ENCODE measurements around the gene PIKFYVE.
"Not testable (repeated sequence)": the region's sequence is repeated elsewhere in the genome, so short reads cannot be mapped to it uniquely, and the experiment has no call there.

Gene PIKFYVE

DNA sequence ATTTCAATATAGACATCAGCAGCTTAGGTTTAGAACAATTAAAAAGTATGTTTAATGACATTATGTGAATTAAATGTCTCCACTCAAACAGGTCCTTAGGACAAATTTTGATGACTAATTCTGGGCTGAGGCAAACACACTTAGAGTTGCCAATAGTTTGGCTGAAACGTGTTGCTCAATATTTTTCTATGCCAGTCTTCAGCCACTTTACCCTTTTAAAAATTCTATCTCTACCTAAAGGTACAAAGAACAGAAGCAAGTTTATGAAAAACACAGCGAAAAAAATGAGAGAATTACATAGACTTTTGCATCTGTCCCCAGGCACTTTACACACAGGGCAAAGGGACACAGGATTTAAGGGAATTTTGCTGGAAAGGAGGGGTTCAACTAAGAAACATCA lies 15.7 kb upstream of the PIKFYVE start:
- TF ChIP-seq POLR2A (IDR thresholded peaks at IDR 0.05; ENCODE audit: low read length) (no peak), GATA1 (IDR thresholded peaks at IDR 0.05; ENCODE audit: low read depth, low read length) (no peak)
- peak; percentile 4 to 62 for DNase-seq

DNA sequence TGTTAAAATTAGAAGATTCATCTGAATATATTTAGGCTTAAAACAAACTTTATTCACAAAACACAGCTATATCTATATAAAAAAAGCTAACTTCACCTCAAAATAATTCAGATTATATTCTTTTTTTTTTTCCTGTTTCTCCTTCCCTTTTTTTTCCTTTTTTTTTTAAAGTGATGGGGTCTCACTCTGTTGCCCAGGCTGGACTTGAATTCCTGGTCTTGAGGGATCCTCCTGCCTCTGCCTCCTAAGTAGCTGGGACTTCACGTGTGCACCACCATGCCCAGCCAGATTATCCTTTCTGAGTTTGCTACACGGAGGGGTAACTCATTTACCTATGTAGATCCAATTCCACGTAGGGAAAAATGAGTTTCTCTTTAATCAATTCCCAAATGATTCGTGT lies 15.0 kb upstream of the PIKFYVE start:
- no peak for DNase-seq
- TF ChIP-seq POLR2A (IDR thresholded peaks at IDR 0.05; ENCODE audit: low read length), result no peak
- TF ChIP-seq GATA1 (IDR thresholded peaks at IDR 0.05; ENCODE audit: low read depth, low read length), result no peak

DNA sequence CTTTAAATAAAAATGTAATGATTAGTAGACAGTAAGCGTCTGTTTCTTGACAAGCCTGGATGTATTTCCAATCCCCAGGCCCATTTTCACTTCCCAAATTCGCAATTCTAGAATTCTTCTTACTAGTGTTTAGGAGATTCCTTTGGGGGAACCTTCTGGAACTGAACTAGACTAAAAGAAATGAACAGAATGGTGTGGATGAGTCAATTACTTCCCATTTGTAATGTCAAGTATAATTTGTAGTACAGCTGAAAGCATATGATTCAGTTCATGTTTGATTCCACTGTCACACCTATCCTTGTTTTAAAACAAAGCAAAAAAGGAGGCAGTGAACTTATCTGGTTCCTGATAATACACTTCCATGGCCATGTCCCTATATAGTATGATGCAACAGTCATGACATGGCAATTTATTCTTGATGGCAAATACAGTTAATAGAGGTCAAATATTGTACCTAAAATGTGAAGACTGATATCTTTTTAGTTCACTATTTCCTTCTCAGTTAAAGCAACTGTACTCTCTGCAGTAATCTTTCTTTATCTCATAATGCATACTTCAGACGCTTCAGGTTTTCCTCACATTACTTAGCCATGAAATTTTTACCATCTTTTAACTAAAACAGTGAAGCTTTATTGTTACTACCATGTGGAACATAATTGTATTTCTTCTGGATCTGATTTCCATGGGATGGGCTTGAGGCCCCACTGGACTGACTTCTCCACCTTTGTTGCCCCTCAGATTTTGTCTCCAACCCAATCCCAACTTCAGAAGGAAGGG lies 13.2 kb upstream of the PIKFYVE start:
- peak; percentile 77 to 78 for DNase-seq
- TF ChIP-seq POLR2A (IDR thresholded peaks at IDR 0.05; ENCODE audit: low read length) (no peak), GATA1 (IDR thresholded peaks at IDR 0.05; ENCODE audit: low read depth, low read length) (no peak)

DNA sequence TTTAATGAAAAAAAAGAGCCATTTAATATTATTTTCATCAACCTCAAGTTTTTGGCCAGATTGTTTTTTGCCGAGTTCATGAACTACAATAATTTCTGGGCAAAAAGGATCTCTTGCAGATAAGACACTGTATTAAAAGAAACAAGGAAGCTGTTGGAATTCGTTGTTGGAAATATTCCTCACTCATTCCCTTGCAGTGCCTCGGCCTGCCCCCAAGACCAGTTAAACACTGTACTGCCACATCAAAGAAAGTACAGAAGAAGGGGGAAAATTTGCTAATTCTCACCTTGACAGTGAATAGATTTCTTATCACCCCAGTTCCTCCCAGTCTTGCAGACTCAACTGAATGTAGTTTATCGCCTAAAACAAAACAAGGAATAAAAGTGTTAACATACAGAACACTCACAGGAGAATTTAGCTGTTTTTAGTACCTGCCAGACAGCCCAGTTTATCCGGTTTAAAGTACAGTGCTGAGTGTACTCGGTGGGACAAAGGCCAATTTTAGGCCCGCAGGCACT lies 12.4 kb upstream of the PIKFYVE start:
- TF ChIP-seq POLR2A (IDR thresholded peaks at IDR 0.05; ENCODE audit: low read length) (peak; percentile 26), GATA1 (IDR thresholded peaks at IDR 0.05; ENCODE audit: low read depth, low read length) (no peak)
- DNase-seq, result no peak

DNA sequence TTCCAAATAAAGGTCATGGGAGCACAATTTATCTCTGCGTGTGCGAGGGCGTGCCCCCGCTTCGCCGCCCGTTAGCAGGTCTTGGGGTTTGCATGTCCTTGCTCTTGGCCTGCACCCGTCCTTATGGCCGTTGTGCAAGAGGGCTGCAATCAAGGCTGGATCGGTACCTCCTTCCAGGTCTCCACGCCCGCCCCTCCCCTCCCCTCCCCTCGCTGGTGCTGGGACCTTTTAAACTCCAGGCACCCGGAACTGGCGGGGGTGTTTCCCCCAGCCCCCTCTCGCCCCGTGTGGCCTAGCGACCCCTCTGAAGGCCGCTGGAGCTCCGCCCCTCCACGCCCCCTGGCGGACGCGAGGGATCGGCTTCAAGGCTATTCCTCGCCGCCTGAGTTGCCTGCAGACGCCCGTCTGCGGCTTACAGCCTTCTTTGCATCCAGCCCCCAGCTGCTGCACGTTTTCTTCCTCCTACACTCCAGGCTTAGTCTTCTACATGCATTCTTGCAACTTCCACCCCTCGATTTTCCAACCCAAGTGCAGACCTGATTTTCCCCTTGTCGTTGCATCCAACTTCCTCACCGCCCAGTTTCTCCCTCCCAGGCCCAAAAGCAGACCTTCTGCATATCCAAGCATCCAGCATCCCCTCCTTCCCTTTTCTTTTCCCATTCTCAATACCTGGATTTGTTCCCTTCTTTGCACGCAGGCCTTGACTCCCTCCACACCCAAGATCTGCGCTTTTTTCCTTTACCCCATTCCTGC lies 11.8 kb upstream of the PIKFYVE start:
- TF ChIP-seq GATA1 (IDR thresholded peaks at IDR 0.05; ENCODE audit: low read depth, low read length), result no peak
- no peak for TF ChIP-seq POLR2A (IDR thresholded peaks at IDR 0.05; ENCODE audit: low read length)
- DNase-seq, result peak; percentile 94 to 95

DNA sequence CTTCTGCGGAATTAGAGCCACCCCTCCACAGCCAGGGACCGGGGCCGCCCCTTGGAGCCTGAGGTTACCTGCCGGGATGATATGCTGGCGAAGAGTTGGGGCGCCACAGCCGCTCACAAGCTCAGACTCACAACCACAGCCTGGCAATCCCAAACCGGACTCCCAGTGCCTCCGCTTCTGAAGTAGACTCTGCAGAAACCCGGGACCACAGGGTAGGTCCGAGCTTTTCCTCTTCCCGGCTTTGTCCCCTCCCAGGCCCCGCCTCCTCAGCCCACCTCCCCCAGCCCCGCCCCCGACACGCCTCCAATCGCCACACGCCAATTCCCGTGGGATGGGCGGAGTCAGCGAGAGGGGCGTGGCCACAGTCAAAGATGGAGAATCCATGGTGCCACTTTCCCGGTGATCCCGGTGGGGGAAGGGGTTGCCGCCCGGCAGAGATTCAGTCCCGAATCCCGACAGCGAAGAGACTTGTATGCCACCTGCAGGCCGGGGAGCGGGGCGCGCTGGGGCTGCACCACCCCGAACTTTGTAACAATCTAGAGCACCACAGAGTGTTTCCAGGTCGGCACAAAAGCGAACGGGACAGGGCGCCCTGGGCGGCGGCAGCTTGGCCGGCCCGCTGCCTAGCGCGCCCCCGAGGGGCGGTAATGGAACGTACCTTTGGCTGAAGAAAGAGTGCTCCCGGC lies 11.0 kb upstream of the PIKFYVE start, which contains the start of gene IDH1:
IDH1 (minus strand) TSS at position 201 of the 686 bp plus-strand sequence. CDS start 3,520 bp downstream, outside the sequence.
- peak; percentile 88 to 94 for DNase-seq
- TF ChIP-seq POLR2A (IDR thresholded peaks at IDR 0.05; ENCODE audit: low read length), result peak; percentile 33
- TF ChIP-seq GATA1 (IDR thresholded peaks at IDR 0.05; ENCODE audit: low read depth, low read length), result no peak

DNA sequence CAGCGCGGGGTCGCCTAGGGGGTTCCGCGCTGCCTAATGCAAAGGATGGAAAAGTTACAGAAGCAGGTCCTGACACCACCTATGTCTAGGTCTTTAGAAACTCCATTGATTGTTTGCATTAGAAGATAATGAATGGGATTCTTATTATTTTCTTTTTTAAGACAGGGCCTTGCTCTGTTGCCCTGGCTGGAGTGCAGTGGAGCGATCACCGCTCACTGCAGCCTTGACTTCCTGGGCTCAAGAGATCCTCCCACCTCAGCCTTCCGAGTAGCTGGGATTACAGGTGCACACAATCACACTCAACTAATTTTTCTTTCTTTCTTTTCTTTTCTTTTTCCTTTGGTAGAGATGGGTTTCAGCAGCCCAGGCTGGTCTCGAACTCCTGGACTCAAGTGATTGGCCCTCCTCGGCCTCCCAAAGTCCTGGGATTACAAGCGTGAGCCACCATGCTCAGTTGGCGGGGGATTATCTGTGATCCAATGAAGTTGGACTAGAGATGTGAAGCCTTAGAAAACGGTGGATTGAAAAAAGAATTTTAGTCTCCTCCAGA lies 10.4 kb upstream of the PIKFYVE start:
- no peak for TF ChIP-seq POLR2A (IDR thresholded peaks at IDR 0.05; ENCODE audit: low read length)
- no peak for DNase-seq

DNA sequence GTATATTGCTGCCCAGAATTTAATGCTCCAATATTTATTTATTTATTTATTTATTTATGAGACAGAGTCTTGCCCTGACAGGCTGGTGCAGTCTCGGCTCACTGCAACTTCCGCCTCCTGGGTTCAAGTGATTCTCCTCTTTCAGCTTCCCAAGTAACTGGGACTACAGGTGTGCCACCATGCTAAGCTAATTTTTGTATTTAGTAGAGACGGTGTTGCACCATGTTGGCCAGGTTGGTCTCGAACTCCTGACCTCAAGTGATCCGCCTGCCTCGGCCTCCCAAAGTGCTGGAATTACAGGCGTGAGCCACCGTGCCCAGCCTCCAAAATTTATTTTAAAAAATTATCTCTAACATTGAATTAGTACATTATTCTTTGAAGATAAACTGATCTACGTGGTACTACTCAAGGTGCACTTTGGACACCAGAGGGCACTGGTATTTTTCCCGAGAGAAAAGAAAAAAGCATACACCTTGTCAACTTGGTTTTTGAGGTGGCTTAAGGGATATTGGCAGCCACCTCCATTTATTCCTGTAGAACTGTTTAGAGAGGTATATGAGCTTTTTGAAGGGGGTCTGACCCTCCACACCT lies 9.8 kb upstream of the PIKFYVE start:
- no peak for DNase-seq
- TF ChIP-seq GATA1 (IDR thresholded peaks at IDR 0.05; ENCODE audit: low read depth, low read length), result no peak
- TF ChIP-seq POLR2A (IDR thresholded peaks at IDR 0.05; ENCODE audit: low read length), result no peak

DNA sequence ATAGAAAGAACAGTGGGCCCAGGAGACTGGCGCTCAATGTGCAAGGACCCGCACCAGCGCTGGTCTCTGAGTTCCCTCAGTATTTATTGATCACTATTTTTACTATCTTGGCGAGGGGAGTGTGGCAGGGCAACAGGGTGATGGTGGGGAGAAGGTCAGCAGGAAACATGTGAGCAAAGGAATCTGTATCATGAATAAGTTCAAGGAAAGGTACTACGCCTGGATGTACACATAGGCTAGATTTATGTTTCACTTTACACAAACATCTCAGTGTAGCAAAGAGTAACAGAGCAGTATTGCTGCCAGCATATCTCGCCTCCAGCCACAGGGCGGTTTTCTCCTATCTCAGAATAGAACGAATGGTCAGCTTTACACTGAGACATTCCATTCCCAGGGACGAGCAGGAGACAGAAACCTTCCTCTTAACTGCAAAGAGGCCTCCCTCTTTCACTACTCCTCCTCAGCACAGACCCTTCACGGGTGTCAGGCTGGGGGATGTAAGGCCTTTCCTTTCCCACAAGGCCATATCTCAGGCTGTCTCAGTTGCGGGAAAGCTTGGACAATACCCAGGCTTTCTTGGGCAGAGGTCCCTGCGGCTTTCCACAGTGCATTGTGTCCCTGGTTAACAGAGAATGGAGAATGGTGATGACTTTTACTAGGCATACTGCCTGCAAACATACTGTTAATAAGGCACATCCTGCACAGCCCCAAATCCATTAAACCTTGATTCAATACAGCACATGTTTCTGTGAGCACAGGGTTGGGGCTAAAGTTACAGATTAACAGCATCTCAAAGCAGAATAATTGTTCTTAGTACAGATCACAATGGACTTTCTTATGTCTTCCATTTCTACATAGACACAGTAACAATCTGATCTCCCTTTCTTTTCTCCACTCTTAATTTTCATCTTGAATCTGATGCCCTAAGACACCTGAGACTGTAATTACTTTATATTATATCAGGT lies 8.9 kb upstream of the PIKFYVE start:
- not testable (repeated sequence) for DNase-seq

DNA sequence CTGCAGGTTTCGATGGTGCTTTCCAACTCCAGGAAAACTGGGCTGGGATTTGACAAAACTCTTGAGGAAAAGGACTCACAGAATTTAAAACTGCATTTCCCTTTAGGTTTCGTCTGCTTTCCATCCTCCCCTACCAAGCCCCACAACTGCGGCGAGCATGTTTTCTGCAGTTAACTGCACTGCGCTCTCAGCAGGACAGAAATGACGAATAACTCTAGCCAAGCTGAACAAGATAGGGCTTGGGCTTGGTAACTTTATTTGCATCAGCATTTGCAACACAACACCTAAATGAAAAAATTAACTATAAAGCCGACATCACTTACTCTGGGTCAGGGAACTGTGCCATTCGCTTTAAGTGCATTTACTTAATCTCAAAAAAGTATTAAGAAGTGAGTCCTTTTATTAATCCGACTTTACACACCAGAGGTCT lies 669 bp upstream of the PIKFYVE start:
- DNase-seq, result peak in 1 of 2 experiments; percentile 70
- TF ChIP-seq GATA1 (IDR thresholded peaks at IDR 0.05; ENCODE audit: low read depth, low read length) (no peak), POLR2A (IDR thresholded peaks at IDR 0.05; ENCODE audit: low read length) (no peak)

DNA sequence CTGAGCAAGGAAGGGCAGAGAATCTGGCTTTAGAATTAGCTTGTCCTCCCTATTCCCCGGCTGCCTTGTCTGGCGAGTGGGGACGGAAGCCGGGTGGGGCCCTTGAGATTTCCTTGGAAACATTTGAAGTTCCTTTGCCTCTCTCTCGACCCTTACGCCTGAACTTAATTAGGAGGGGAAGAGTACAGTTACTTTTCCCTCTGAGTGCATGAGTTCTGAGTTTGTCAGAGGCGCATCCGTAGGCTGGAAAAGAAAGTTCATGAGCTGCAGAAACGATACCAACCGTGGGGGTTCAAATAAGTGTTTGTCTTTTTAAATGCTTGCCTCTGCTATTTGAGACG lies 468 bp downstream of the PIKFYVE start:
- TF ChIP-seq POLR2A (IDR thresholded peaks at IDR 0.05; ENCODE audit: low read length), result no peak
- TF ChIP-seq GATA1 (IDR thresholded peaks at IDR 0.05; ENCODE audit: low read depth, low read length), result no peak
- DNase-seq, result peak; percentile 56 to 71

DNA sequence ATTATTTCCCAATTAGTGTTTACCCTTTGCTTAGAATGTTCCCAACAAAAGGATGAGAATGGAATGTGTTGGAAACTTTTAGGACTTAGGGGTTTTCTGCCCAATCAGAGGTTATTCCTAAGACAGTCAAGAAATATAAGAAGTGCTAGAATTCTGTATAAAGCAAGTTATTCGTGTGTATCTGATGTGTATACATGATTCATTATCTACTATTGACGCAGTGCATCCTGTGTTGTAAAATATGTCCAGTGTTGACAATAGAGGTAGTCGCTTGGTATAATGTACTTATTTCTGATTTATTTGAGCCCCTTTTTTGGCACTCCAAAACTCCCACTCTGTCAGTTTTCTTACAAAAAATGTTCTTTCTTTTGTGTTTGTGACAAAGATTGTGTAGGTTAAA lies 881 bp downstream of the PIKFYVE start:
- TF ChIP-seq GATA1 (IDR thresholded peaks at IDR 0.05; ENCODE audit: low read depth, low read length), result no peak
- TF ChIP-seq POLR2A (IDR thresholded peaks at IDR 0.05; ENCODE audit: low read length), result no peak
- DNase-seq, result peak; percentile 26 to 48

DNA sequence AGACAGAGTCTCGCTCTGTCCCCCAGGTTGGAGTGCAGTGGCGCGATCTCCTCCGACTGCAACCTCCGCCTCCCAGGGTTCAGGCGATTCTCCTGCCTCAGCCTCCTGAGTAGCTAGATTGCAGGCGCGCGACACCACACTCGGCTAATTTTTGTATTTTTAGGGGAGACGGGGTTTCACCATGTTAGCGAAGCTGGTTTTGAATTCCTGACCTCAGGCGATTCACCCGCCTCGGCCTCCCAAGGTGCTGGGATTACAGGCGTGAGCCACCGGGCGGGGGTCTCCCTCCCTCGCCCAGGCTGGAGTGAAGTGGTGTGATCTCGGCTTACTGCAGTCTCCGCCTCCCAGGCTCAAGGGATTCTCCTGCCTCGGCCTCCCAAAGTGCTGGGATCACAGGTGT lies 1.5 kb downstream of the PIKFYVE start:
- not testable (repeated sequence) for DNase-seq
